ENCODE data around the gene WDR17.
A peak's percentile ranks its signal among the peaks of the same experiment; 100 is the strongest.

The WDR17 gene

GRCh38 chr4:176134670-176135069 is 69.0 kb downstream of the WDR17 start:
- TF ChIP-seq CTCF (IDR thresholded peaks at IDR 0.05; ENCODE audit: extremely low read depth, missing control alignments): no peak
- no peak for DNase-seq (ENCODE audit: low spot score)

GRCh38 chr4:176137631-176138030 is 72.0 kb downstream of the WDR17 start:
- no peak for DNase-seq (ENCODE audit: low spot score)
- no peak for TF ChIP-seq CTCF (IDR thresholded peaks at IDR 0.05; ENCODE audit: extremely low read depth, missing control alignments)

- no peak for TF ChIP-seq CTCF (IDR thresholded peaks at IDR 0.05; ENCODE audit: extremely low read depth, missing control alignments)
- DNase-seq (ENCODE audit: low spot score): no peak
Observed at GRCh38 chr4:176139518-176139917, 73.9 kb downstream of the WDR17 start.

GRCh38 chr4:176142253-176142652 is 76.6 kb downstream of the WDR17 start:
- DNase-seq (ENCODE audit: low spot score): no peak
- no peak for TF ChIP-seq CTCF (IDR thresholded peaks at IDR 0.05; ENCODE audit: extremely low read depth, missing control alignments)

- no peak for DNase-seq (ENCODE audit: low spot score)
- TF ChIP-seq CTCF (IDR thresholded peaks at IDR 0.05; ENCODE audit: extremely low read depth, missing control alignments): no peak
Observed at GRCh38 chr4:176149680-176150355, 84.2 kb downstream of the WDR17 start.

- peak; percentile 4 for DNase-seq (ENCODE audit: low spot score)
- TF ChIP-seq CTCF (IDR thresholded peaks at IDR 0.05; ENCODE audit: extremely low read depth, missing control alignments): no peak
Observed at GRCh38 chr4:176150356-176150682, 84.7 kb downstream of the WDR17 start.

GRCh38 chr4:176150704-176151103 is 85.1 kb downstream of the WDR17 start:
- TF ChIP-seq CTCF (IDR thresholded peaks at IDR 0.05; ENCODE audit: extremely low read depth, missing control alignments): no peak
- DNase-seq (ENCODE audit: low spot score): no peak
